GM12801 (cell line): Measurements from ENCODE around the gene LYZL1.
"Not testable (repeated sequence)": the region's sequence is repeated elsewhere in the genome, so short reads cannot be mapped to it uniquely, and the experiment has no call there.

Experiments
- CTCF ChIP-seq: IDR thresholded peaks from one replicate; pipeline ENCODE4 v1.5.1; 2011; ENCODE audit warnings: control low read depth; ENCODE audit not compliant: insufficient read length; ENCODE audit errors: extremely low read depth

The LYZL1 gene

DNA sequence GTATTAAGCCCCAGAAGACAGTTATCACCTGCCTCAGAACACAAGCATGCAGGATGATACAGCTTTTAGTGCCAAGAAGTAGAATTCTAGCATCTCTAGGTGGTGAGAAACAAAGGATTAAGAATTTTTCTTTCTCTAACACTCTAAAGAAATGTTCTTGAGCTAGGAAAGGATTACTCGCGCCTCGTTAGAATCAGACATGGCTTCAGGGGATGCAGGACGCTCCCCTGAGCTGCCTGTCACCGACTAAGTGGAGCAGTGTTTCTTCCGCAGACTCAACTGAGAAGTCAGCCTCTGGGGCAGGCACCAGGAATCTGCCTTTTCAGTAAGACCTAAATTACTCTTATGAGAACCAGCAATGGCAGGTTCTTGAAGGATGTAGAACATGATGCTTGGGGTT, at the start of gene LYZL1:
Gene LYZL1 (plus strand): TSS at position 165 of the 400 bp plus-strand sequence. CDS start 2,798 bp downstream, outside the sequence.
- not testable (repeated sequence) for TF ChIP-seq CTCF

DNA sequence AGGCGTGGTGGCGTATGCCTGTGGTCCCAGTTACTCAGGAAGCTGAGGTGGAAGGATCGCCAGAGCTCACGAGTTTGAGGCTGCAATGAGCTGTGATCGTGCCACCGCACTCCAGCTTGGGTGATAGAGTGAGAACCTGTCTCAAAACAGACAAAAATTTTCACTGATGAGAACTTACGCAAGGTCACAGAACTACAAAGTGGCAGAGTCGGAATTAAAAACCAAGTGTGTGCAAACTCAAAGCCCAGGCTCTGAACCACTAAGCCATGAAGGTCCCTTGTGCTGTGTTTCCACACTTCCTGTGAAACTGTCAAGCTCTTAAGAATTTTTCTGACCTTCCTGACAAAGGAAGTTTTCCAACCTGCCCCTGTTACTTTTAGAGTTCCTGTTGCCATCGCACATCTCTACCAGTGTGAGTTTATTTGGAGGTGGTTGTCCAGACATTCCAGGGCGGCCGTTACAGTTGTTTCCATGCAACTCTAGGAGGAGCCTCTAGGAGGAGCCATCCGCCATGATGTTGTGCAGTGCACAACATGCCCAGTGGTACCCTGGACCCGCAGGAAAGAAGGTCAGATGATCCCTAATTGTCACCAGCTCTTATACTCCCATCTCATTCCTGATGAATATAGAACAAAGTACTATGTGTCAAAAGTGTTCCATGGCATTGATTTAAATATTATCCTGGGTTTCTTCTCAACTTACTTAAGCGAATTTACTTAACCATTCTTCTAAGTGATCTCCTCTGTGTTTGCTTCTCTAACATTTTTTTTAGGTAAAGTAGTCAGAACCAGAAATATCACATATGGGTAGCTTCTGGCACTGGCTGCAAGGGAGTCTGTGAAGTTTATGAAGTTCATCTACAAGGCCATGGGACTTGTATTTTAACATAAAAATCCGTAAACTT, 49.0 kb upstream of the LYZL1 start:
- no peak for TF ChIP-seq CTCF

DNA sequence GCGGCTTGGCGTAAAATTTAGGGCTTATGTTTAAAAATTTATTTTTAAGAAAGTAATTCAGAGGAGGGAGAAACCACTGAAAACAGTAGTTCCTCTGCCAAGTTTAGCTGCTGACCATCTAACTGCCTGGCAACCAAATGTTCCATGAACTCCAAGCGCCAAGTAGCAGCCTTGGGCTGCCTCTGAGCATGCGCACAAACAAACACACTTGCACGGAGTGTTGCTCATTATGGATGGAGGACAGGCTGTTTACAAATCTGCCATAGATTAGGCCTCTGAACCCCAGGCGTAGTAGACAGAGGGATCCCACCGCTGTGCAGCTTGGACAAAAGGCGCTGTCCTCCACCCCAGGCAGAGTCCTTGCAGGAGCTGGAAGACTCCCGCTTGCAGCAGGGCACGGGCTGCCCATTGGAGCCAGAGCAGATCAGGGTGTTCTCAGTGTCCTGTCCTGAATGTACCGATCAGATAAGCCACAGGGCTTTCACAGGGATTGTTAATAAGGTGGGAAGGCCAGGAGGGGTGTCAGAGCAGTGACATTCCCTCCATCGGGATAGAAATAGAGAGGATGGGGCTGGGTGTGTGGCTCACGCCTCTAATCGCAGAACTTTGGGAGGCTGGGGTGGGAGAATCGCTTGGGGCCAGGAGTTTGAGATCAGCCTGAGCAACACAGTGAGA, 47.7 kb upstream of the LYZL1 start:
- TF ChIP-seq CTCF = no peak

DNA sequence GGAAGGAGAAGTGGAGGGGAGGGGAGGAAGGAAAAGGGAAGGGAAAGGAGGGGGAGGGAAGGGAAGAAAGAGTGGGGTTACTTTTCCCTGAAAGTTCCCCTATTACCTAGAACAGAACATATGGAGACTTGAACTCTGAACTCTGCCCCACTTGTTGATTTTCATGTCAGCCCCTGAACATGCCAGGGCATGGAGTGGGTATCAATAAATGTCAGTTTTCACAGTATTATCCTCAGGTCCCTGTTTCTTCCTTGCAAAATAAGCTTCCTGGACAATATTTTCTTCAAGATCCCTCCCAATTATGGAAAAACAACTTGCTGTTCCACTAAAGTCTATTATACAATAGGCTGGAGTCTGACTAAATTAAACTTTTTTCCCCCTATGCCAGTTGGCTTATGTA, 46.9 kb upstream of the LYZL1 start:
- TF ChIP-seq CTCF = no peak

DNA sequence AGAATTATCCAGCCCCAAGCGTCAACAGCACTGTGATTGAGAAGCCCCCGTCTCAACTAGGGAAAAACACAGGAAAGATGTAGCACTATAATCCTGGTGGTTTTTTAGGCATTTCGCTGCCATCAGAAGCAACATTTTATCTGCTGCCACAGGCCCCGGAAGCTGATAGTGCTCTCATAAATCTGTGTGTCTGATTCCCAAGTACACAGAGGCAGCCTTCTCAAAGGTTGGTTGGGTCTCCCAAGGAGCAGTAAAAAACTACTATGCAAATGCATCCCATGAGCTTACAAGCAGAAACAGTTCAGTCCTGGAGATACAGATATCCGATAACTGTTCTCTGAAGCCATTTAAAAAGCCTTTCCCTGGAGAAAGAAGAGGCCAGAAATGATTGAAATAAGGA, 45.8 kb upstream of the LYZL1 start:
- no peak for TF ChIP-seq CTCF

GRCh38 chr10:29243750-29244149, 45.1 kb upstream of the LYZL1 start:
- TF ChIP-seq CTCF = no peak

DNA sequence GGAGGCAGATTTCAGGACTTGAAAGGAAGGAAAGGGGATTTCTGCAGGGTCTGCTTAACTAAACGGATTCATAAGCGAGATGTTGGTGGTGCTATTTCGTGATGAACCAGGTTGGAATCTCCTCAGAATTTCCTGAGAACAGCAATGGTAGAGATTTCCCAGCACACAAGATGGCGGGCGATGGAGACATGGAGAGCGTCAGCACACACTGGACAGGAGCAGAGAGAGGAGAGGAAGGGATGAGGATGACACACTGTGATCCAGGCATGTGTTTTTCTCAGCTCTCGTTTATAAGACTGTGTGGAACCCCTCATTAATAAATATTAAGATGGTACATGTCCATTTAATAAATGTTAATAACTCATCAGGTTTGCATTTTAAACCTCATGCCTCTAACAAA, 43.9 kb upstream of the LYZL1 start:
- no peak for TF ChIP-seq CTCF
